HCT116 (cell line): ENCODE measurements around the gene SGIP1. TPM values are rescaled to one million over a fixed set of nuclear protein-coding genes. Genes with fewer than 3 reads are reported as not detected.

ENCODE experiments used
- ATAC-seq: fragments of 200-7000 bp; cut with Tn5 transposase; 2 replicates; pipeline ENCODE4 v1.9.1; 2020; ENCODE audit warnings: mild to moderate bottlenecking, moderate library complexity
- BruUV-seq: library from RNA; stranded (reverse); fragments of 400-500 nt; replicated peaks from 2 replicates; lab custom pipeline; 2021; lab: Mats Ljungman, UMichigan
- CTCF ChIA-PET: fragments of 300-600 bp; sonication (Branson Sonifier 250); formaldehyde crosslinking; loops from one replicate; lab custom pipeline; 2021; ENCODE audit warnings: antibody characterized with exemption; lab: Charles Lee
- POLR2A ChIA-PET: fragments of 300-600, 350-600 bp; sonication (Branson Sonifier 250); formaldehyde crosslinking; loops from one replicate; lab custom pipeline; 2021; ENCODE audit warnings: antibody characterized with exemption; lab: Charles Lee
- RAD21 ChIA-PET, 2 experiments: fragments of 300-600 bp; sonication (Branson Sonifier 250); formaldehyde crosslinking; loops; one replicate each; lab custom pipeline; 2023; ENCODE audit warnings: low total read pairs in 2 of 2; ENCODE audit not compliant: uncharacterized antibody in 2 of 2, unreplicated experiment in 2 of 2, low non-redundant PET in 1 of 2; lab: Charles Lee
- DNase-seq: peaks from one replicate; pipeline ENCODE4 v3.0.0-alpha.2; 2010; ENCODE audit warnings: low read depth, low spot score
- H2AFZ ChIP-seq: fragments of 200-600 bp; shearing (Covaris generic), sonication (generic); 2 replicates; pipeline ENCODE4 v1.6.1; 2017; ENCODE audit warnings: low read depth, mixed run types, mixed read lengths, antibody characterized with exemption, low read length; ENCODE audit not compliant: poor library complexity, severe bottlenecking
- H3K27ac ChIP-seq: 2 replicates; pipeline ENCODE4 v1.5.1; 2012; ENCODE audit warnings: low read depth, low read length
- H3K27me3 ChIP-seq: fragments of 200-600 bp; sonication (generic); 2 replicates; pipeline ENCODE4 v1.6.1; 2016; ENCODE audit warnings: mixed run types, low read length, mixed read lengths; ENCODE audit not compliant: insufficient read depth
- H3K36me3 ChIP-seq, 2 experiments: fragments of 200-500 bp in 1 of 2; fragments of 200-600 bp in 1 of 2; sonication (Bioruptor generic) in 1 of 2; sonication (generic) in 1 of 2; 2 replicates each; pipeline versions ENCODE4 v1.5.1 to v1.6.1; 2014 to 2016; ENCODE audit warnings: low read length in 2 of 2, inconsistent platforms in 1 of 2, mixed read lengths in 1 of 2, mixed run types in 1 of 2; ENCODE audit not compliant: insufficient read depth in 2 of 2, control insufficient read depth in 1 of 2
- H3K4me1 ChIP-seq, 2 experiments: fragments of 200-600 bp in 1 of 2; sonication (generic) in 1 of 2; 2 replicates each; pipeline versions ENCODE4 v1.5.1 to v1.6.1; 2012 to 2017; ENCODE audit warnings: low read length in 2 of 2, inconsistent platforms in 1 of 2, mild to moderate bottlenecking in 1 of 2, mixed read lengths in 1 of 2, mixed run types in 1 of 2, moderate library complexity in 1 of 2; ENCODE audit not compliant: insufficient read depth in 2 of 2, control insufficient read depth in 1 of 2
- H3K4me2 ChIP-seq: fragments of 200-600 bp; sonication (generic); 2 replicates; pipeline ENCODE4 v1.6.1; 2017; ENCODE audit warnings: mixed run types, low read length, mixed read lengths
- H3K4me3 ChIP-seq, 2 experiments: fragments of 200-600 bp in 1 of 2; sonication (generic) in 1 of 2; replicated peaks in 1 of 2; 2 replicates each; pipeline ENCODE4 v1.5.1; 2011 to 2016; ENCODE audit warnings: low read length in 2 of 2, control low read depth in 1 of 2, low read depth in 1 of 2, mild to moderate bottlenecking in 1 of 2, mixed read lengths in 1 of 2, mixed run types in 1 of 2
- H3K79me2 ChIP-seq: fragments of 200-600 bp; sonication (generic); 2 replicates; pipeline ENCODE4 v1.6.1; 2017; ENCODE audit warnings: mild to moderate bottlenecking, mixed run types, low read length, moderate library complexity, mixed read lengths; ENCODE audit not compliant: insufficient read depth
- H3K9ac ChIP-seq: fragments of 200-600 bp; sonication (generic); 2 replicates; pipeline ENCODE4 v1.6.1; 2016; ENCODE audit warnings: low read length, mixed read lengths
- H3K9me2 ChIP-seq: fragments of 200-600 bp; sonication (generic), shearing (Covaris generic); 2 replicates; pipeline ENCODE4 v1.6.1; 2017; ENCODE audit warnings: mixed run types, mild to moderate bottlenecking, moderate library complexity; ENCODE audit not compliant: insufficient read depth
- H3K9me3 ChIP-seq, 2 experiments: fragments of 200-500 bp in 1 of 2; fragments of 200-600 bp in 1 of 2; sonication (Bioruptor generic) in 1 of 2; sonication (generic) in 1 of 2; 2 replicates each; pipeline ENCODE4 v1.6.1; 2014 to 2017; ENCODE audit warnings: low read length in 2 of 2, mixed read lengths in 2 of 2, inconsistent platforms in 1 of 2, low read depth in 1 of 2, mild to moderate bottlenecking in 1 of 2, mixed run types in 1 of 2, moderate library complexity in 1 of 2; ENCODE audit not compliant: control insufficient read depth in 1 of 2, insufficient read depth in 1 of 2
- H4K20me1 ChIP-seq: fragments of 200-600 bp; sonication (generic), shearing (Covaris generic); 2 replicates; pipeline ENCODE4 v1.6.1; 2017; ENCODE audit warnings: mixed run types, mild to moderate bottlenecking, moderate library complexity; ENCODE audit not compliant: insufficient read depth
- CBX3 ChIP-seq: IDR thresholded peaks from 2 replicates; pipeline ENCODE4 v1.6.1; 2012; ENCODE audit warnings: low read depth
- EGR1 ChIP-seq: IDR thresholded peaks from 2 replicates; pipeline ENCODE4 v1.6.1; 2012; ENCODE audit warnings: low read depth
- EZH2phosphoT487 ChIP-seq: fragments of 200-600 bp; IDR thresholded peaks from 2 replicates; pipeline ENCODE4 v1.6.1; 2018; ENCODE audit warnings: antibody characterized with exemption, borderline replicate concordance
- POLR2AphosphoS5 ChIP-seq: IDR thresholded peaks from 2 replicates; pipeline ENCODE4 v1.6.1; 2011; ENCODE audit warnings: mild to moderate bottlenecking, low read depth, low read length, moderate library complexity
- SIN3A ChIP-seq: IDR thresholded peaks from 2 replicates; pipeline ENCODE4 v1.6.1; 2012; ENCODE audit warnings: low read depth
- TCF7L2 ChIP-seq: IDR thresholded peaks from 2 replicates; pipeline ENCODE4 v1.7.0; 2011; ENCODE audit warnings: borderline replicate concordance, inconsistent platforms; ENCODE audit not compliant: insufficient read depth, insufficient read length; ENCODE audit errors: extremely low read depth
- ZFX ChIP-seq: fragments of 450-650 bp; IDR thresholded peaks from 2 replicates; pipeline ENCODE4 v1.6.1; 2017
- intact Hi-C: fragments of 100-400 bp; cut with micrococcal nuclease; formaldehyde crosslinking; loops from 2 replicates; pipeline ENCODE4 v1.10.0; 2022
- total RNA-seq: library from RNA; stranded (reverse); gene quantifications from one replicate; pipeline ENCODE4 v1.2.1, GENCODE V29; 2021; ENCODE audit not compliant: unreplicated experiment
- TF ChIP-seq, protein P1 (sequence below): IDR thresholded peaks from 2 replicates; pipeline ENCODE4 v1.6.1; 2011; ENCODE audit warnings: mild to moderate bottlenecking, low read length, moderate library complexity; ENCODE audit not compliant: insufficient replicate concordance; ENCODE audit errors: extremely low read depth
- TF ChIP-seq, protein P2 (sequence below): IDR thresholded peaks from 2 replicates; pipeline ENCODE4 v1.6.1; 2012
- TF ChIP-seq, protein P3 (sequence below): IDR thresholded peaks from 2 replicates; pipeline ENCODE4 v1.6.1; 2012; ENCODE audit warnings: low read depth

Gene SGIP1
- total RNA-seq, 1 experiment from 2014 or later, result 0.15 TPM

DNA sequence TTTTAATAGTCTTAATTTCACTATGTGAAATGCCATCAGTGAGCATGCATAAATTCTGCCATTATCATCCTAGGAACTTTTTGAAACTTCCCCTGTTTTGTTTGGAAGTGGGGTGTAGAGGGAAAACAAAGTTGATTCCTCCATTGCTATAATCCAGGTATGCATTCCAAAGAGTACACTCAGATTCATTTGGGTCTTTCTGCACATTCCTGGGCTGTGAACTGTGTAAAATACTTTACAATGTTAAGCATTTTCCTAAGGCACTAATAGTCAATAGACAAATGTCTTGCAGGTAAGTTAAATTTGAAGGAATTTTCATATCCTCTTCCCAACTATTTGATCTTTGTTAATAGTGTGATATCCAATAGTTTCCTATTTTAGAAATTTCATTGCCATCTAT, 36.2 kb downstream of the SGIP1 start:
- BruUV-seq, result no TSS peak
- Histone ChIP-seq H3K9ac (no peak overlapping the region), H3K9me3 (no peaks in the 10 kb centered on the region), H3K36me3 (no peaks in the 10 kb centered on the region), H3K4me2 (peak overlapping the region; percentile 44), H2AFZ (peak overlapping the region; percentile 93), H3K79me2 (no peaks in the 10 kb centered on the region), H3K4me3 (no peak overlapping the region), H4K20me1 (no peaks in the 10 kb centered on the region), H3K9me2 (no peaks in the 10 kb centered on the region), H3K4me1 (peaks cover 0 to 33% of the 10 kb centered on the region in 2 experiments; a peak in 2 of 4 replicates), H3K27ac (no peak overlapping the region), H3K27me3 (no peaks in the 10 kb centered on the region)
- DNase-seq (no peak), ATAC-seq (no peak)
- intact Hi-C loops, result no loop called here
- TF ChIP-seq ZFX (no peak), SIN3A (no peak), EZH2phosphoT487 (no peak), CBX3 (no peak), TCF7L2 (no peak), POLR2AphosphoS5 (no peak), EGR1 (no peak)
- TF ChIP-seq, protein P1, sequence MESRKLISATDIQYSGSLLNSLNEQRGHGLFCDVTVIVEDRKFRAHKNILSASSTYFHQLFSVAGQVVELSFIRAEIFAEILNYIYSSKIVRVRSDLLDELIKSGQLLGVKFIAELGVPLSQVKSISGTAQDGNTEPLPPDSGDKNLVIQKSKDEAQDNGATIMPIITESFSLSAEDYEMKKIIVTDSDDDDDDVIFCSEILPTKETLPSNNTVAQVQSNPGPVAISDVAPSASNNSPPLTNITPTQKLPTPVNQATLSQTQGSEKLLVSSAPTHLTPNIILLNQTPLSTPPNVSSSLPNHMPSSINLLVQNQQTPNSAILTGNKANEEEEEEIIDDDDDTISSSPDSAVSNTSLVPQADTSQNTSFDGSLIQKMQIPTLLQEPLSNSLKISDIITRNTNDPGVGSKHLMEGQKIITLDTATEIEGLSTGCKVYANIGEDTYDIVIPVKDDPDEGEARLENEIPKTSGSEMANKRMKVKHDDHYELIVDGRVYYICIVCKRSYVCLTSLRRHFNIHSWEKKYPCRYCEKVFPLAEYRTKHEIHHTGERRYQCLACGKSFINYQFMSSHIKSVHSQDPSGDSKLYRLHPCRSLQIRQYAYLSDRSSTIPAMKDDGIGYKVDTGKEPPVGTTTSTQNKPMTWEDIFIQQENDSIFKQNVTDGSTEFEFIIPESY, result no peak
- TF ChIP-seq, protein P2, sequence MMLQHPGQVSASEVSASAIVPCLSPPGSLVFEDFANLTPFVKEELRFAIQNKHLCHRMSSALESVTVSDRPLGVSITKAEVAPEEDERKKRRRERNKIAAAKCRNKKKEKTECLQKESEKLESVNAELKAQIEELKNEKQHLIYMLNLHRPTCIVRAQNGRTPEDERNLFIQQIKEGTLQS, result no peak
- TF ChIP-seq, protein P3, sequence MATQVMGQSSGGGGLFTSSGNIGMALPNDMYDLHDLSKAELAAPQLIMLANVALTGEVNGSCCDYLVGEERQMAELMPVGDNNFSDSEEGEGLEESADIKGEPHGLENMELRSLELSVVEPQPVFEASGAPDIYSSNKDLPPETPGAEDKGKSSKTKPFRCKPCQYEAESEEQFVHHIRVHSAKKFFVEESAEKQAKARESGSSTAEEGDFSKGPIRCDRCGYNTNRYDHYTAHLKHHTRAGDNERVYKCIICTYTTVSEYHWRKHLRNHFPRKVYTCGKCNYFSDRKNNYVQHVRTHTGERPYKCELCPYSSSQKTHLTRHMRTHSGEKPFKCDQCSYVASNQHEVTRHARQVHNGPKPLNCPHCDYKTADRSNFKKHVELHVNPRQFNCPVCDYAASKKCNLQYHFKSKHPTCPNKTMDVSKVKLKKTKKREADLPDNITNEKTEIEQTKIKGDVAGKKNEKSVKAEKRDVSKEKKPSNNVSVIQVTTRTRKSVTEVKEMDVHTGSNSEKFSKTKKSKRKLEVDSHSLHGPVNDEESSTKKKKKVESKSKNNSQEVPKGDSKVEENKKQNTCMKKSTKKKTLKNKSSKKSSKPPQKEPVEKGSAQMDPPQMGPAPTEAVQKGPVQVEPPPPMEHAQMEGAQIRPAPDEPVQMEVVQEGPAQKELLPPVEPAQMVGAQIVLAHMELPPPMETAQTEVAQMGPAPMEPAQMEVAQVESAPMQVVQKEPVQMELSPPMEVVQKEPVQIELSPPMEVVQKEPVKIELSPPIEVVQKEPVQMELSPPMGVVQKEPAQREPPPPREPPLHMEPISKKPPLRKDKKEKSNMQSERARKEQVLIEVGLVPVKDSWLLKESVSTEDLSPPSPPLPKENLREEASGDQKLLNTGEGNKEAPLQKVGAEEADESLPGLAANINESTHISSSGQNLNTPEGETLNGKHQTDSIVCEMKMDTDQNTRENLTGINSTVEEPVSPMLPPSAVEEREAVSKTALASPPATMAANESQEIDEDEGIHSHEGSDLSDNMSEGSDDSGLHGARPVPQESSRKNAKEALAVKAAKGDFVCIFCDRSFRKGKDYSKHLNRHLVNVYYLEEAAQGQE, result no peak
- RAD21 ChIA-PET, result no interaction called here
- CTCF ChIA-PET, result no interaction called here
- POLR2A ChIA-PET, result no interaction called here
